HEK293 (cell line): ENCODE data around the gene KCNAB1.

Experiments used
- CTCF ChIP-seq: fragments of 450-650 bp; formaldehyde crosslinking; IDR thresholded peaks from 2 replicates; pipeline ENCODE4 v1.5.1; 2016; ENCODE audit warnings: missing biosample characterization, missing genetic modification characterization
- ZFP69B ChIP-seq: fragments of 450-650 bp; formaldehyde crosslinking; IDR thresholded peaks from 2 replicates; pipeline ENCODE4 v1.5.1; 2016; ENCODE audit warnings: missing biosample characterization, missing genetic modification characterization
- ZNF416 ChIP-seq: fragments of 450-650 bp; formaldehyde crosslinking; IDR thresholded peaks from 2 replicates; pipeline ENCODE4 v1.5.1; 2016; ENCODE audit warnings: missing biosample characterization, missing genetic modification characterization
- ZNF513 ChIP-seq: fragments of 450-650 bp; IDR thresholded peaks from 2 replicates; pipeline ENCODE4 v1.5.1; 2018; ENCODE audit warnings: missing biosample characterization, missing genetic modification characterization
- ZNF521 ChIP-seq: fragments of 450-650 bp; formaldehyde crosslinking; IDR thresholded peaks from 2 replicates; pipeline ENCODE4 v1.5.1; 2017; ENCODE audit warnings: missing biosample characterization, mild to moderate bottlenecking, missing genetic modification characterization
- ZNF561 ChIP-seq: fragments of 450-650 bp; IDR thresholded peaks from 2 replicates; pipeline ENCODE4 v1.5.1; 2018; ENCODE audit warnings: missing biosample characterization, missing genetic modification characterization, borderline replicate concordance
- ZNF792 ChIP-seq: fragments of 450-650 bp; formaldehyde crosslinking; IDR thresholded peaks from 2 replicates; pipeline ENCODE4 v1.5.1; 2016; ENCODE audit warnings: missing biosample characterization, missing genetic modification characterization
- ZNF843 ChIP-seq: fragments of 450-650 bp; formaldehyde crosslinking; IDR thresholded peaks from 2 replicates; pipeline ENCODE4 v1.5.1; 2016; ENCODE audit warnings: missing biosample characterization, missing genetic modification characterization

- no peak for TF ChIP-seq ZNF792
- TF ChIP-seq ZNF521 (tag by site-specific recombination), result no peak
- TF ChIP-seq CTCF, result no peak
- TF ChIP-seq ZNF513 (tag by site-specific recombination), result no peak
- no peak for TF ChIP-seq ZFP69B (tag by site-specific recombination)
- TF ChIP-seq ZNF561 (tag by site-specific recombination), result no peak
- no peak for TF ChIP-seq ZNF416
- no peak for TF ChIP-seq ZNF843 (tag by site-specific recombination)
These were observed 68.4 kb downstream of the KCNAB1 start for GRCh38 chr3:156188757-156189156.
